Lower leg skin (tissue), 4 donors: ENCODE data around the gene TMEM62. TPM values are rescaled to one million over a fixed set of nuclear protein-coding genes. Genes with fewer than 3 reads are reported as not detected.

ENCODE experiments used
- DNase-seq, 2 donors: peaks; one replicate each; pipeline ENCODE4 v3.0.0-alpha.2; 2019; ENCODE audit warnings: low spot score in 2 of 2
- H3K4me3 ChIP-seq: fragments of 200-600 bp; sonication (generic); 2 replicates; pipeline ENCODE4 v1.5.1; 2017; ENCODE audit warnings: mild to moderate bottlenecking, low read depth; ENCODE audit not compliant: poor library complexity, severe bottlenecking
- CTCF ChIP-seq, 3 donors: fragments of 450-650 bp; IDR thresholded peaks; one replicate each; pipeline ENCODE4 v1.5.1; 2016; ENCODE audit warnings: antibody characterized with exemption in 3 of 3, mild to moderate bottlenecking in 3 of 3, moderate library complexity in 2 of 3
- POLR2A ChIP-seq, 2 donors: fragments of 450-650 bp; IDR thresholded peaks; one replicate each; pipeline ENCODE4 v1.6.1; 2016 to 2017; ENCODE audit warnings: antibody characterized with exemption in 2 of 2, mild to moderate bottlenecking in 1 of 2, moderate library complexity in 1 of 2
- WGBS, 2 donors: methylation state at CpG; one replicate each; pipeline ENCODE4 v1.1.5; 2018; 5-methylcytosine and 5-hydroxymethylcytosine counted together
- intact Hi-C: fragments of 100-400 bp; cut with DNase I; formaldehyde crosslinking; loops from one replicate; pipeline ENCODE4 v1.15.0; 2023; ENCODE audit warnings: low total_unique reads
- total RNA-seq, 4 donors: library from RNA; depleted of rRNA; stranded (reverse); fragments of >200 nt; gene quantifications; one replicate each; pipeline ENCODE4 v1.1.0, GENCODE V29; 2016

Gene TMEM62
- total RNA-seq, 4 donors from 2014 or later, result 10.7 to 33.4 (median 20.0) TPM

- TF ChIP-seq CTCF (IDR thresholded peaks at IDR 0.05) (no peak), POLR2A (IDR thresholded peaks at IDR 0.05) (peak in 1 of 2 donors; percentile 70)
- WGBS, 2 donors, result 1% methylated on average over 44 to 52 of the region's 69 CpGs
- intact Hi-C loops, result no loop called here
- peak within 1 kb of the TSS; percentile 86 for H3K4me3 ChIP-seq
- DNase-seq, result peak; percentile 93 to 99
Measured at GRCh38 chr15:43185157-43186002, 52.0 kb downstream of the TMEM62 start, which contains the start of gene CCNDBP1. Gene CCNDBP1 (plus strand): TSS chr15:43185403. CDS start chr15:43185499, 96 bp downstream.

- TF ChIP-seq CTCF (IDR thresholded peaks at IDR 0.05), result no peak
- TF ChIP-seq POLR2A (IDR thresholded peaks at IDR 0.05), result no peak
- intact Hi-C loops, result no loop called here
- peak overlapping the region; percentile 86 for H3K4me3 ChIP-seq
- 0 to 1% methylated on average over 13 of the region's 13 CpGs for WGBS, 2 donors
- no peak for DNase-seq
Measured at GRCh38 chr15:43186003-43186353, 52.6 kb downstream of the TMEM62 start.

- no peak for TF ChIP-seq POLR2A (IDR thresholded peaks at IDR 0.05)
- no peak for TF ChIP-seq CTCF (IDR thresholded peaks at IDR 0.05)
- WGBS, 2 donors, result 74 to 76% methylated on average over 2 of the region's 2 CpGs
- intact Hi-C loops, result no loop called here
- DNase-seq, result no peak
- no peak overlapping the region for H3K4me3 ChIP-seq
Measured at GRCh38 chr15:43187544-43188155, 54.3 kb downstream of the TMEM62 start.

GRCh38 chr15:43189296-43189695, 55.9 kb downstream of the TMEM62 start:
- WGBS, 2 donors, result 57 to 67% methylated on average over 2 of the region's 2 CpGs
- H3K4me3 ChIP-seq, result no peak overlapping the region
- TF ChIP-seq POLR2A (IDR thresholded peaks at IDR 0.05) (no peak), CTCF (IDR thresholded peaks at IDR 0.05) (no peak)
- intact Hi-C loops, result no loop called here
- no peak for DNase-seq

- intact Hi-C loops, result no loop called here
- no peak for TF ChIP-seq CTCF (IDR thresholded peaks at IDR 0.05)
- H3K4me3 ChIP-seq, result no peak overlapping the region
- DNase-seq, result no peak
- 78 to 83% methylated on average over 1 of the region's 1 CpG for whole genome bisulfite sequencing, 2 donors
Measured at GRCh38 chr15:43190178-43190577, 56.8 kb downstream of the TMEM62 start.
